HCT116 (cell line): ENCODE results near the gene SIK3. TPM values are rescaled to one million over a fixed set of nuclear protein-coding genes. Genes with fewer than 3 reads are reported as not detected.

ENCODE experiments used
- ATAC-seq: fragments of 200-7000 bp; cut with Tn5 transposase; 2 replicates; pipeline ENCODE4 v1.9.1; 2020; ENCODE audit warnings: mild to moderate bottlenecking, moderate library complexity
- BruUV-seq: library from RNA; stranded (reverse); fragments of 400-500 nt; replicated peaks from 2 replicates; lab custom pipeline; 2021; lab: Mats Ljungman, UMichigan
- CTCF ChIA-PET: fragments of 300-600 bp; sonication (Branson Sonifier 250); formaldehyde crosslinking; loops from one replicate; lab custom pipeline; 2021; ENCODE audit warnings: antibody characterized with exemption; lab: Charles Lee
- POLR2A ChIA-PET: fragments of 300-600, 350-600 bp; sonication (Branson Sonifier 250); formaldehyde crosslinking; loops from one replicate; lab custom pipeline; 2021; ENCODE audit warnings: antibody characterized with exemption; lab: Charles Lee
- RAD21 ChIA-PET, 2 experiments: fragments of 300-600 bp; sonication (Branson Sonifier 250); formaldehyde crosslinking; loops; one replicate each; lab custom pipeline; 2023; ENCODE audit warnings: low total read pairs in 2 of 2; ENCODE audit not compliant: uncharacterized antibody in 2 of 2, unreplicated experiment in 2 of 2, low non-redundant PET in 1 of 2; lab: Charles Lee
- DNase-seq: peaks from one replicate; pipeline ENCODE4 v3.0.0-alpha.2; 2010; ENCODE audit warnings: low read depth, low spot score
- H2AFZ ChIP-seq: fragments of 200-600 bp; shearing (Covaris generic), sonication (generic); 2 replicates; pipeline ENCODE4 v1.6.1; 2017; ENCODE audit warnings: low read depth, mixed run types, mixed read lengths, antibody characterized with exemption, low read length; ENCODE audit not compliant: poor library complexity, severe bottlenecking
- H3K27ac ChIP-seq: 2 replicates; pipeline ENCODE4 v1.5.1; 2012; ENCODE audit warnings: low read depth, low read length
- H3K27me3 ChIP-seq: fragments of 200-600 bp; sonication (generic); 2 replicates; pipeline ENCODE4 v1.6.1; 2016; ENCODE audit warnings: mixed run types, low read length, mixed read lengths; ENCODE audit not compliant: insufficient read depth
- H3K36me3 ChIP-seq, 2 experiments: fragments of 200-500 bp in 1 of 2; fragments of 200-600 bp in 1 of 2; sonication (Bioruptor generic) in 1 of 2; sonication (generic) in 1 of 2; 2 replicates each; pipeline versions ENCODE4 v1.5.1 to v1.6.1; 2014 to 2016; ENCODE audit warnings: low read length in 2 of 2, inconsistent platforms in 1 of 2, mixed read lengths in 1 of 2, mixed run types in 1 of 2; ENCODE audit not compliant: insufficient read depth in 2 of 2, control insufficient read depth in 1 of 2
- H3K4me1 ChIP-seq, 2 experiments: fragments of 200-600 bp in 1 of 2; sonication (generic) in 1 of 2; 2 replicates each; pipeline versions ENCODE4 v1.5.1 to v1.6.1; 2012 to 2017; ENCODE audit warnings: low read length in 2 of 2, inconsistent platforms in 1 of 2, mild to moderate bottlenecking in 1 of 2, mixed read lengths in 1 of 2, mixed run types in 1 of 2, moderate library complexity in 1 of 2; ENCODE audit not compliant: insufficient read depth in 2 of 2, control insufficient read depth in 1 of 2
- H3K4me2 ChIP-seq: fragments of 200-600 bp; sonication (generic); 2 replicates; pipeline ENCODE4 v1.6.1; 2017; ENCODE audit warnings: mixed run types, low read length, mixed read lengths
- H3K4me3 ChIP-seq, 2 experiments: fragments of 200-600 bp in 1 of 2; sonication (generic) in 1 of 2; replicated peaks in 1 of 2; 2 replicates each; pipeline ENCODE4 v1.5.1; 2011 to 2016; ENCODE audit warnings: low read length in 2 of 2, control low read depth in 1 of 2, low read depth in 1 of 2, mild to moderate bottlenecking in 1 of 2, mixed read lengths in 1 of 2, mixed run types in 1 of 2
- H3K79me2 ChIP-seq: fragments of 200-600 bp; sonication (generic); 2 replicates; pipeline ENCODE4 v1.6.1; 2017; ENCODE audit warnings: mild to moderate bottlenecking, mixed run types, low read length, moderate library complexity, mixed read lengths; ENCODE audit not compliant: insufficient read depth
- H3K9ac ChIP-seq: fragments of 200-600 bp; sonication (generic); 2 replicates; pipeline ENCODE4 v1.6.1; 2016; ENCODE audit warnings: low read length, mixed read lengths
- H3K9me2 ChIP-seq: fragments of 200-600 bp; sonication (generic), shearing (Covaris generic); 2 replicates; pipeline ENCODE4 v1.6.1; 2017; ENCODE audit warnings: mixed run types, mild to moderate bottlenecking, moderate library complexity; ENCODE audit not compliant: insufficient read depth
- H3K9me3 ChIP-seq, 2 experiments: fragments of 200-500 bp in 1 of 2; fragments of 200-600 bp in 1 of 2; sonication (Bioruptor generic) in 1 of 2; sonication (generic) in 1 of 2; 2 replicates each; pipeline ENCODE4 v1.6.1; 2014 to 2017; ENCODE audit warnings: low read length in 2 of 2, mixed read lengths in 2 of 2, inconsistent platforms in 1 of 2, low read depth in 1 of 2, mild to moderate bottlenecking in 1 of 2, mixed run types in 1 of 2, moderate library complexity in 1 of 2; ENCODE audit not compliant: control insufficient read depth in 1 of 2, insufficient read depth in 1 of 2
- H4K20me1 ChIP-seq: fragments of 200-600 bp; sonication (generic), shearing (Covaris generic); 2 replicates; pipeline ENCODE4 v1.6.1; 2017; ENCODE audit warnings: mixed run types, mild to moderate bottlenecking, moderate library complexity; ENCODE audit not compliant: insufficient read depth
- CEBPB ChIP-seq: IDR thresholded peaks from 2 replicates; pipeline ENCODE4 v1.6.1; 2012; ENCODE audit warnings: low read depth
- EZH2phosphoT487 ChIP-seq: fragments of 200-600 bp; IDR thresholded peaks from 2 replicates; pipeline ENCODE4 v1.6.1; 2018; ENCODE audit warnings: antibody characterized with exemption, borderline replicate concordance
- FOSL1 ChIP-seq: IDR thresholded peaks from 2 replicates; pipeline ENCODE4 v1.6.1; 2012; ENCODE audit warnings: low read depth
- POLR2AphosphoS5 ChIP-seq: IDR thresholded peaks from 2 replicates; pipeline ENCODE4 v1.6.1; 2011; ENCODE audit warnings: mild to moderate bottlenecking, low read depth, low read length, moderate library complexity
- TCF7L2 ChIP-seq: IDR thresholded peaks from 2 replicates; pipeline ENCODE4 v1.7.0; 2011; ENCODE audit warnings: borderline replicate concordance, inconsistent platforms; ENCODE audit not compliant: insufficient read depth, insufficient read length; ENCODE audit errors: extremely low read depth
- YY1 ChIP-seq: IDR thresholded peaks from 2 replicates; pipeline ENCODE4 v1.6.1; 2011; ENCODE audit warnings: low read length, low read depth, moderate library complexity, mild to moderate bottlenecking; ENCODE audit not compliant: insufficient replicate concordance; ENCODE audit errors: extremely low read depth
- ZBTB33 ChIP-seq: IDR thresholded peaks from 2 replicates; pipeline ENCODE4 v1.6.1; 2011; ENCODE audit warnings: mild to moderate bottlenecking, low read length, moderate library complexity; ENCODE audit not compliant: insufficient replicate concordance; ENCODE audit errors: extremely low read depth
- intact Hi-C: fragments of 100-400 bp; cut with micrococcal nuclease; formaldehyde crosslinking; loops from 2 replicates; pipeline ENCODE4 v1.10.0; 2022
- total RNA-seq: library from RNA; stranded (reverse); gene quantifications from one replicate; pipeline ENCODE4 v1.2.1, GENCODE V29; 2021; ENCODE audit not compliant: unreplicated experiment
- TF ChIP-seq, protein P1 (sequence below), 3 experiments: fragments of 200-600 bp in 1 of 3; sonication (generic) in 1 of 3; IDR thresholded peaks in 2 of 3; conservative IDR thresholded peaks in 1 of 3; 2 replicates each; pipeline ENCODE4 v1.5.1; 2012 to 2017; ENCODE audit warnings: low read depth in 2 of 3, low read length in 2 of 3, antibody characterized with exemption in 1 of 3, borderline replicate concordance in 1 of 3, control low read depth in 1 of 3, mild to moderate bottlenecking in 1 of 3, mixed read lengths in 1 of 3, mixed run types in 1 of 3, moderate library complexity in 1 of 3; ENCODE audit not compliant: insufficient read depth in 1 of 3
- TF ChIP-seq, protein P2 (sequence below): IDR thresholded peaks from 2 replicates; pipeline ENCODE4 v1.6.1; 2012

Gene SIK3
- total RNA-seq, 1 experiment from 2014 or later, result 21.0 TPM

- Histone ChIP-seq H3K36me3 (no peaks in the 10 kb centered on the region; a peak in 1 of 4 replicates), H3K4me1 (peaks cover 3 to 15% of the 10 kb centered on the region in 2 experiments), H3K4me3 (no peak overlapping the region), H3K9me3 (no peaks in the 10 kb centered on the region), H2AFZ (no peak overlapping the region), H3K9ac (no peak overlapping the region), H3K9me2 (no peaks in the 10 kb centered on the region), H3K79me2 (no peaks in the 10 kb centered on the region), H3K27ac (no peak overlapping the region)
- BruUV-seq, result no TSS peak
- DNase-seq, result no peak
- ChIA-PET POLR2A (no interaction called here), RAD21 (no interaction called here), CTCF (no interaction called here)
- TF ChIP-seq TCF7L2 (no peak), EZH2phosphoT487 (no peak), YY1 (no peak), ZBTB33 (no peak), FOSL1 (no peak), CEBPB (no peak), POLR2AphosphoS5 (no peak)
- TF ChIP-seq, protein P1, sequence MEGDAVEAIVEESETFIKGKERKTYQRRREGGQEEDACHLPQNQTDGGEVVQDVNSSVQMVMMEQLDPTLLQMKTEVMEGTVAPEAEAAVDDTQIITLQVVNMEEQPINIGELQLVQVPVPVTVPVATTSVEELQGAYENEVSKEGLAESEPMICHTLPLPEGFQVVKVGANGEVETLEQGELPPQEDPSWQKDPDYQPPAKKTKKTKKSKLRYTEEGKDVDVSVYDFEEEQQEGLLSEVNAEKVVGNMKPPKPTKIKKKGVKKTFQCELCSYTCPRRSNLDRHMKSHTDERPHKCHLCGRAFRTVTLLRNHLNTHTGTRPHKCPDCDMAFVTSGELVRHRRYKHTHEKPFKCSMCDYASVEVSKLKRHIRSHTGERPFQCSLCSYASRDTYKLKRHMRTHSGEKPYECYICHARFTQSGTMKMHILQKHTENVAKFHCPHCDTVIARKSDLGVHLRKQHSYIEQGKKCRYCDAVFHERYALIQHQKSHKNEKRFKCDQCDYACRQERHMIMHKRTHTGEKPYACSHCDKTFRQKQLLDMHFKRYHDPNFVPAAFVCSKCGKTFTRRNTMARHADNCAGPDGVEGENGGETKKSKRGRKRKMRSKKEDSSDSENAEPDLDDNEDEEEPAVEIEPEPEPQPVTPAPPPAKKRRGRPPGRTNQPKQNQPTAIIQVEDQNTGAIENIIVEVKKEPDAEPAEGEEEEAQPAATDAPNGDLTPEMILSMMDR (IDR thresholded peaks at IDR 0.05 in 2 of 3, conservative IDR thresholded peaks at IDR 0.05 in 1 of 3; ENCODE audit: borderline replicate concordance in 1 of 3, insufficient read depth in 1 of 3, low read depth in 2 of 3, low read length in 2 of 3), result no peak
- TF ChIP-seq, protein P2, sequence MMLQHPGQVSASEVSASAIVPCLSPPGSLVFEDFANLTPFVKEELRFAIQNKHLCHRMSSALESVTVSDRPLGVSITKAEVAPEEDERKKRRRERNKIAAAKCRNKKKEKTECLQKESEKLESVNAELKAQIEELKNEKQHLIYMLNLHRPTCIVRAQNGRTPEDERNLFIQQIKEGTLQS, result no peak
- TF ChIP-seq, all 23 proteins: peak for 0
- intact Hi-C loops, result no loop called here
- no peak overlapping the region for H3K4me2 ChIP-seq
- H3K27me3 ChIP-seq, result no peaks in the 10 kb centered on the region
- no peak for ATAC-seq
- no peaks in the 10 kb centered on the region; the same call in 1 of the 2 replicates for H4K20me1 ChIP-seq
Observed at GRCh38 chr11:116953530-116954285, 144.5 kb downstream of the SIK3 start.
